ENCODE data around the gene NDUFA11. TPM values are rescaled to one million over a fixed set of nuclear protein-coding genes. Genes with fewer than 3 reads are reported as not detected.

NDUFA11 gene
- total and polyA plus RNA-seq, 2 donors (not counting 1 experiment from before 2014, with no cell fraction given), result 115 to 276 TPM

DNA sequence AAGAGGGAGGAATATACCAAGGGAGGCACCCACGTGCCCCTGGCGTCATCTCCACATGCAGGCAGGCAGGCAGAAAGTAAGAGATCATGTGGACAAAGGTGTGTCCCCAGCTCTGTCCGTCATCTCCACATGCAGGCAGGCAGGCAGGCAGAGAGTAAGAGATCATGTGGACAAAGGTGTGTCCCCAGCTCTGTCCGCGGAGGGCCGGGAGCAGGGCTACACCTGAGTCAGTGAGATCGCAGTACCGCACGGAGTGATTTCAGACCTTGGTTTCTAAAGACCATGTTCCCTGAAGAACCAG, 32.7 kb upstream of the NDUFA11 start:
- ChIA-PET CTCF (interaction anchor here (0.6 to 1.5 kb wide), 2 partner anchors 32 to 112 kb away, joined by 4 read pairs; no protein-coding TSS in a partner anchor), POLR2A (no interaction called here)
- no peak overlapping the region for H2AFZ ChIP-seq (ENCODE audit: insufficient read depth, low read depth, low read length, poor library complexity, severe bottlenecking)
- peaks cover 83% of the 10 kb centered on the region for H4K20me1 ChIP-seq (ENCODE audit: control insufficient read depth, insufficient read depth, low read length, poor library complexity, severe bottlenecking)
- DNase-seq (no peak), ATAC-seq (ENCODE audit: low read depth) (no peak)
- TF ChIP-seq EZH2 (IDR thresholded peaks at IDR 0.05; ENCODE audit: borderline replicate concordance, insufficient read depth, low read depth, low read length, poor library complexity, severe bottlenecking), result no peak
- TF ChIP-seq, protein P1, sequence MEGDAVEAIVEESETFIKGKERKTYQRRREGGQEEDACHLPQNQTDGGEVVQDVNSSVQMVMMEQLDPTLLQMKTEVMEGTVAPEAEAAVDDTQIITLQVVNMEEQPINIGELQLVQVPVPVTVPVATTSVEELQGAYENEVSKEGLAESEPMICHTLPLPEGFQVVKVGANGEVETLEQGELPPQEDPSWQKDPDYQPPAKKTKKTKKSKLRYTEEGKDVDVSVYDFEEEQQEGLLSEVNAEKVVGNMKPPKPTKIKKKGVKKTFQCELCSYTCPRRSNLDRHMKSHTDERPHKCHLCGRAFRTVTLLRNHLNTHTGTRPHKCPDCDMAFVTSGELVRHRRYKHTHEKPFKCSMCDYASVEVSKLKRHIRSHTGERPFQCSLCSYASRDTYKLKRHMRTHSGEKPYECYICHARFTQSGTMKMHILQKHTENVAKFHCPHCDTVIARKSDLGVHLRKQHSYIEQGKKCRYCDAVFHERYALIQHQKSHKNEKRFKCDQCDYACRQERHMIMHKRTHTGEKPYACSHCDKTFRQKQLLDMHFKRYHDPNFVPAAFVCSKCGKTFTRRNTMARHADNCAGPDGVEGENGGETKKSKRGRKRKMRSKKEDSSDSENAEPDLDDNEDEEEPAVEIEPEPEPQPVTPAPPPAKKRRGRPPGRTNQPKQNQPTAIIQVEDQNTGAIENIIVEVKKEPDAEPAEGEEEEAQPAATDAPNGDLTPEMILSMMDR (IDR thresholded peaks at IDR 0.05), result no peak
- Mint-ChIP-seq H3K4me1 (no peaks in the 10 kb centered on the region), H3K4me3 (no peak overlapping the region), H3K27ac (no peak overlapping the region), H3K27me3 (no peaks in the 10 kb centered on the region), H3K9me3 (ENCODE audit: insufficient read depth) (no peaks in the 10 kb centered on the region)
- peaks cover 2 to 71% of the 10 kb centered on the region in 2 experiments for H3K36me3 ChIP-seq (replicated peaks in 1 of 2; ENCODE audit: control extremely low read depth in 1 of 2, control insufficient read depth in 1 of 2, extremely low read depth in 1 of 2, insufficient read depth in 2 of 2, low read length in 1 of 2)
- H3K9me3 ChIP-seq (ENCODE audit: control extremely low read depth in 1 of 3, control insufficient read depth in 2 of 3, insufficient read depth in 1 of 3, low read length in 2 of 3), result no peaks in the 10 kb centered on the region
- no peak overlapping the region for H3K27ac ChIP-seq (ENCODE audit: low read length in 2 of 2)
- H3K4me3 ChIP-seq (ENCODE audit: control extremely low read depth in 1 of 5, extremely low read depth in 1 of 5, insufficient read depth in 1 of 5, low read depth in 2 of 5, low read length in 4 of 5), result no peak overlapping the region
- no peaks in the 10 kb centered on the region for H3K27me3 ChIP-seq (replicated peaks in 1 of 4; ENCODE audit: control extremely low read depth in 1 of 4, control insufficient read depth in 3 of 4, insufficient read depth in 4 of 4, low read length in 3 of 4)
- 98% methylated on average over 9 of the region's 9 CpGs for WGBS (ENCODE audit: insufficient coverage)
- no peak overlapping the region for H3K4me2 ChIP-seq (replicated peaks; ENCODE audit: low read depth, low read length, poor library complexity, severe bottlenecking)
- no peaks in the 10 kb centered on the region for H3K4me1 ChIP-seq (ENCODE audit: control insufficient read depth in 2 of 2, insufficient read depth in 2 of 2, low read length in 2 of 2)
- intact Hi-C loops (cut with micrococcal nuclease), result no loop called here
- H3K9ac ChIP-seq (ENCODE audit: low read length), result no peak overlapping the region
- H3K79me2 ChIP-seq (ENCODE audit: control insufficient read depth, insufficient read depth, low read length), result peaks cover 62% of the 10 kb centered on the region

DNA sequence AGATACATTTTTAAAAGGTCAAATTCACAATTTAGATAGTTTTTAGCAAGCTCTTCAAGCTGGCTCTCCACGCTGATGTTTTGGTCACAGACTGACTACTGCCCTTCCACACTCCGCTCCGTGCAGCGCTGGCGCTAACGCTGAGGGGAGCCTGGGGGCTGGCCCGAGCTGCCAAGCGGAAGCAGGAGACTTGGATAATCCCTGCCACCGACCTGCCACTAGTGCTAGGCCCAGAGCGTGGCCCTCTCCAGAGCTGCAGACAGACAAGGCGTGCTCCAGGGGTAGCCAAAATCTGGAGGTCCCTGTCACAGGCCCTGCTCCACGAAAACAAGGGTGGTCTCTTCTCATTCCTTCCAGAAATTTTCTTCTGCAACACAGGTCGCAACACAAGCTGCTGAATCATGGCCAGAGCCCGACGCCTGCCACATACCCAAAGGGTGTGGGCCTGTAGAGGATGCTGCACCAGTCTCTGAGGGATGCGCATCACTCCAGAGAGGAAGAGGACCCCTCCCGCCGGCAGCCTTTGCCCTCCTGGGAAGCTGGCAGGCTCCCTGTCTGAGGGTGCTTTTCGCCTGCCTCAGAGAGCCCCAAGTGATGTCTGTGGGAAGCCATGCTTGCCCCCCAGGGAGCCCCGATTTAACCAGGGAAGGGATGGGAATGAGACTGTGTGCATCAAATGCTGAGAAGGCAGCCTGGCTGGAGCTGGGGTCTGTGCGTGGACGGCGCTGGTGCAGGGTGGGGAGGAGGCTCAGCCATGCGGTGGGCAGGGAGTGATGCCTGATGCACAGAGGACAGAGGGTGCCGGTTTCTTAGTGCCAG, 32.1 kb upstream of the NDUFA11 start:
- CTCF ChIA-PET, result interaction anchor here (1.5 kb wide), 1 partner anchor 32 kb away, joined by 4 read pairs; no protein-coding TSS in a partner anchor
- H3K27me3 Mint-ChIP-seq, result no peaks in the 10 kb centered on the region

More for the DNA sequence above, 32.1 kb upstream of the NDUFA11 start:
- Histone ChIP-seq H3K27me3 (replicated peaks in 1 of 4; ENCODE audit: control extremely low read depth in 1 of 4, control insufficient read depth in 3 of 4, insufficient read depth in 4 of 4, low read length in 3 of 4) (no peaks in the 10 kb centered on the region), H3K4me3 (ENCODE audit: control extremely low read depth in 1 of 5, extremely low read depth in 1 of 5, insufficient read depth in 1 of 5, low read depth in 2 of 5, low read length in 4 of 5) (no peak overlapping the region), H3K79me2 (ENCODE audit: control insufficient read depth, insufficient read depth, low read length) (peaks cover 59% of the 10 kb centered on the region), H4K20me1 (ENCODE audit: control insufficient read depth, insufficient read depth, low read length, poor library complexity, severe bottlenecking) (peaks cover 78% of the 10 kb centered on the region), H2AFZ (ENCODE audit: insufficient read depth, low read depth, low read length, poor library complexity, severe bottlenecking) (no peak overlapping the region), H3K36me3 (replicated peaks in 1 of 2; ENCODE audit: control extremely low read depth in 1 of 2, control insufficient read depth in 1 of 2, extremely low read depth in 1 of 2, insufficient read depth in 2 of 2, low read length in 1 of 2) (peaks cover 2 to 71% of the 10 kb centered on the region in 2 experiments), H3K9me3 (ENCODE audit: control extremely low read depth in 1 of 3, control insufficient read depth in 2 of 3, insufficient read depth in 1 of 3, low read length in 2 of 3) (no peaks in the 10 kb centered on the region), H3K4me1 (ENCODE audit: control insufficient read depth in 2 of 2, insufficient read depth in 2 of 2, low read length in 2 of 2) (no peaks in the 10 kb centered on the region), H3K27ac (ENCODE audit: low read length in 2 of 2) (no peak overlapping the region), H3K4me2 (replicated peaks; ENCODE audit: low read depth, low read length, poor library complexity, severe bottlenecking) (no peak overlapping the region), H3K9ac (ENCODE audit: low read length) (no peak overlapping the region)
- no peak overlapping the region for H3K27ac Mint-ChIP-seq
- no peak overlapping the region for H3K4me3 Mint-ChIP-seq
- intact Hi-C loops (cut with micrococcal nuclease), result no loop called here
- POLR2A ChIA-PET, result no interaction called here
- DNase-seq, result no peak
- TF ChIP-seq EZH2 (IDR thresholded peaks at IDR 0.05; ENCODE audit: borderline replicate concordance, insufficient read depth, low read depth, low read length, poor library complexity, severe bottlenecking), result no peak
- TF ChIP-seq, protein P1 (IDR thresholded peaks at IDR 0.05), result no peak
- WGBS (ENCODE audit: insufficient coverage), result 99% methylated on average over 25 of the region's 25 CpGs
- ATAC-seq (ENCODE audit: low read depth), result no peak
- H3K9me3 Mint-ChIP-seq (ENCODE audit: insufficient read depth), result no peaks in the 10 kb centered on the region
- no peaks in the 10 kb centered on the region for H3K4me1 Mint-ChIP-seq

All from B cell (primary cell).